HepG2 (cell line): ENCODE results near the gene DRC3. TPM values are rescaled to one million over a fixed set of nuclear protein-coding genes. Genes with fewer than 3 reads are reported as not detected.

ENCODE experiments used
- CC2D1A ChIP-seq: sonication (generic); formaldehyde crosslinking; IDR thresholded peaks from 2 replicates; pipeline ENCODE4 v1.8.1; 2023; ENCODE audit warnings: mild to moderate bottlenecking, missing genetic modification reagents
- ELK4 ChIP-seq: sonication (generic); formaldehyde crosslinking; IDR thresholded peaks from 2 replicates; pipeline ENCODE4 v1.9.0; 2021; ENCODE audit warnings: missing genetic modification reagents, borderline replicate concordance
- FOXA1 ChIP-seq, 2 experiments: fragments of 450-650 bp in 1 of 2; sonication (generic) in 1 of 2; formaldehyde crosslinking in 1 of 2; IDR thresholded peaks; 2 replicates each; pipeline versions ENCODE4 v1.4.0 to v1.6.1; 2016 to 2020; ENCODE audit warnings: missing genetic modification reagents in 1 of 2
- FOXJ3 ChIP-seq: sonication (generic); formaldehyde crosslinking; IDR thresholded peaks from 2 replicates; pipeline ENCODE4 v1.4.0; 2020; ENCODE audit warnings: missing genetic modification reagents, mild to moderate bottlenecking, borderline replicate concordance
- GFI1 ChIP-seq: sonication (generic); formaldehyde crosslinking; IDR thresholded peaks from 2 replicates; pipeline ENCODE4 v1.5.0; 2020; ENCODE audit warnings: missing genetic modification reagents, mild to moderate bottlenecking, borderline replicate concordance
- KDM3A ChIP-seq: IDR thresholded peaks from 2 replicates; pipeline ENCODE4 v1.6.1; 2018; ENCODE audit warnings: low read depth, missing compliant biosample characterization
- MTA3 ChIP-seq: sonication (generic); formaldehyde crosslinking; IDR thresholded peaks from 2 replicates; pipeline ENCODE4 v1.4.0; 2020; ENCODE audit warnings: missing genetic modification reagents
- MYPOP ChIP-seq: sonication (generic); formaldehyde crosslinking; IDR thresholded peaks from 2 replicates; pipeline ENCODE4 v1.8.1; 2023; ENCODE audit warnings: mild to moderate bottlenecking, moderate library complexity, missing genetic modification reagents
- NFIC ChIP-seq: IDR thresholded peaks from 2 replicates; pipeline ENCODE4 v1.6.1; 2012; ENCODE audit warnings: mild to moderate bottlenecking, low read length, inconsistent platforms
- PLRG1 ChIP-seq: fragments of 450-650 bp; conservative IDR thresholded peaks from 2 replicates; pipeline ENCODE4 v1.6.1; 2016
- SNAPC2 ChIP-seq: sonication (generic); formaldehyde crosslinking; IDR thresholded peaks from 2 replicates; pipeline ENCODE4 v1.8.1; 2022; ENCODE audit warnings: mild to moderate bottlenecking, missing genetic modification reagents
- TP53 ChIP-seq: sonication (generic); formaldehyde crosslinking; conservative IDR thresholded peaks from 2 replicates; pipeline ENCODE4 v1.4.0; 2020; ENCODE audit warnings: missing genetic modification reagents
- ZBTB8A ChIP-seq: sonication (generic); formaldehyde crosslinking; IDR thresholded peaks from 2 replicates; pipeline ENCODE4 v1.4.0; 2020; ENCODE audit warnings: mild to moderate bottlenecking, low read depth, missing genetic modification reagents, borderline replicate concordance
- ZKSCAN5 ChIP-seq: sonication (generic); formaldehyde crosslinking; IDR thresholded peaks from 2 replicates; pipeline ENCODE4 v1.5.1; 2020; ENCODE audit warnings: mild to moderate bottlenecking, missing genetic modification reagents
- ZNF251 ChIP-seq: sonication (generic); formaldehyde crosslinking; IDR thresholded peaks from 2 replicates; pipeline ENCODE4 v1.9.0; 2021; ENCODE audit warnings: mild to moderate bottlenecking, missing genetic modification reagents
- ZNF367 ChIP-seq: sonication (generic); formaldehyde crosslinking; IDR thresholded peaks from 2 replicates; pipeline ENCODE4 v1.4.0; 2020; ENCODE audit warnings: missing genetic modification reagents, borderline replicate concordance
- ZNF407 ChIP-seq: sonication (generic); formaldehyde crosslinking; IDR thresholded peaks from one replicate; pipeline ENCODE4 v1.5.1; 2020; ENCODE audit warnings: mild to moderate bottlenecking, missing genetic modification reagents; ENCODE audit errors: not compliant biosample characterization
- ZNF468 ChIP-seq: sonication (generic); formaldehyde crosslinking; IDR thresholded peaks from 2 replicates; pipeline ENCODE4 v1.8.0; 2022; ENCODE audit warnings: mild to moderate bottlenecking, moderate library complexity, missing genetic modification reagents
- ZNF672 ChIP-seq: sonication (generic); formaldehyde crosslinking; IDR thresholded peaks from 2 replicates; pipeline ENCODE4 v1.8.1; 2022; ENCODE audit warnings: missing genetic modification reagents
- ZNF749 ChIP-seq: sonication (generic); formaldehyde crosslinking; IDR thresholded peaks from 2 replicates; pipeline ENCODE4 v1.8.0; 2022; ENCODE audit warnings: mild to moderate bottlenecking, missing genetic modification reagents, moderate library complexity, borderline replicate concordance
- polyA plus RNA-seq, 8 experiments: library from polyadenylated mRNA; depleted of rRNA in 3 of 8; stranded (reverse) in 7 of 8; unstranded in 1 of 8; fragments of >200 nt; fragmentation: Illumina TruSeq in 4 of 8; extraction: Trizol in 4 of 8; gene quantifications; 2 replicates each; pipeline versions ENCODE4 v1.2.1 to v1.2.3, GENCODE V29; 2011 to 2016; ENCODE audit warnings: low read depth in 4 of 8, missing spikeins in 1 of 8, mixed read lengths in 1 of 8; ENCODE audit not compliant: insufficient read depth in 1 of 8
- total RNA-seq, 5 experiments: library from RNA; depleted of rRNA; stranded (reverse); fragments of >200 nt; fragmentation: Illumina TruSeq; extraction: Trizol; gene quantifications; 2 replicates each; pipeline ENCODE4 v1.2.3, GENCODE V29; 2016; ENCODE audit warnings: low read depth in 1 of 5

The DRC3 gene
- total and polyA plus RNA-seq, 2 of the 13 experiments (the other 11 are each of a cell fraction or from before 2014, with no cell fraction given) = 0.53 to 0.87 TPM

- no peak for TF ChIP-seq ZNF749
- TF ChIP-seq ZNF251 = peak; percentile 88; the same call in 1 of the 2 replicates
- TF ChIP-seq ZNF672 (CRISPR knock-in tag) = no peak
- TF ChIP-seq ZBTB8A (CRISPR knock-in tag) = peak; percentile 33; the same call in 1 of the 2 replicates
- TF ChIP-seq MYPOP (CRISPR knock-in tag) = no peak
- peak; percentile 53 for TF ChIP-seq KDM3A (CRISPR knock-in tag)
- no peak for TF ChIP-seq GFI1
- TF ChIP-seq CC2D1A (CRISPR knock-in tag) = no peak
- TF ChIP-seq FOXA1 (IDR thresholded peaks at IDR 0.05) = no peak
- TF ChIP-seq FOXA1 (CRISPR knock-in tag; IDR thresholded peaks at IDR 0.05) = peak; percentile 11; the same call in 1 of the 2 replicates
- TF ChIP-seq ELK4 (CRISPR knock-in tag) = no peak
- no peak for TF ChIP-seq MTA3 (CRISPR knock-in tag)
- TF ChIP-seq ZNF468 (CRISPR knock-in tag) = no peak
- no peak for TF ChIP-seq ZNF407 (CRISPR knock-in tag)
- TF ChIP-seq NFIC = no peak
- peak; percentile 43; the same call in 1 of the 2 replicates for TF ChIP-seq SNAPC2 (CRISPR knock-in tag)
- TF ChIP-seq ZNF367 (CRISPR knock-in tag) = no peak
- TF ChIP-seq FOXJ3 (CRISPR knock-in tag) = peak; percentile 53; the same call in 1 of the 2 replicates
- TF ChIP-seq PLRG1 = no peak
- TF ChIP-seq TP53 (CRISPR knock-in tag) = no peak
- no peak for TF ChIP-seq ZKSCAN5
Measured at GRCh38 chr17:18038861-18039534, 66.3 kb downstream of the DRC3 start, which contains the start of the genes ATPAF2 and GID4 (continued).
